OCI-M2 (cell line): ENCODE measurements around the gene CDA.
"Not testable (repeated sequence)": the region's sequence is repeated elsewhere in the genome, so short reads cannot be mapped to it uniquely, and the experiment has no call there.

Experiments used
- DNase-seq: peaks from one replicate; lab custom pipeline; 2025; ENCODE audit not compliant: unreplicated experiment; lab: John Stamatoyannopoulos, UW

The CDA gene

DNA sequence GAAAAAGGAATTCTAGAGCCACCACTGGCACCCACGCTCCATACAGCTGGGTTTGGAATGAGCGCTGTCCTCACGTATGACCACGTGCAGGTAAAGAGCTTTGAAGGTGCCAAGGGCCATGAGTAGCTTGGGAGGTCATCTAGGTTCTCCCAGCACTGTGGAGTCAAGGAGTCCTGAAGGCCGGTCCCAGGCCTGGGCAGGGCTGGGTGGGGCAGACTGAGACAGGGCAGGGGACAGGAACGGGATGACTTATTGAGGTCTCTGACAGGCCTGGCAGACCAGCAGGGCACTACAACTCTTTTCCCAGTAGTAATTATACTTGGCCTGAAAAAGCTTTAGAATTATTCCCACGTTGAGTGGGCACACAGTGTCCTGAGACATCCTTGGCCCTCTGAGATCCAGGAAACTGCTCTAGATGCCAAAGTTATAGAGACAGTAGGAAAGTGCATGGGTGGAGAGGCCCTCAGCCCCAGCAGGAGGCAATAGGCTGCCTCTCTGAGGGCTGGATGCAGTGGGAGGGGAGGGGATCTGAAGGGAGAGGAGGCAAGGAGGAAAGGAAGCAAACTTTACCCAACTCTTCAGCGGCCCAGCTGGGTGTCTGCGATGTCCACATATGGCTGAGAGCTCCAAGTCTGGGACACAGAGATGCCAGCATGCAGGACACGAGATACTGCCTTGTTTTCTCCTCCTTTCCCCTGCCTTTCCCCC, 1.8 kb upstream of the CDA start:
- no peak for DNase-seq

DNA sequence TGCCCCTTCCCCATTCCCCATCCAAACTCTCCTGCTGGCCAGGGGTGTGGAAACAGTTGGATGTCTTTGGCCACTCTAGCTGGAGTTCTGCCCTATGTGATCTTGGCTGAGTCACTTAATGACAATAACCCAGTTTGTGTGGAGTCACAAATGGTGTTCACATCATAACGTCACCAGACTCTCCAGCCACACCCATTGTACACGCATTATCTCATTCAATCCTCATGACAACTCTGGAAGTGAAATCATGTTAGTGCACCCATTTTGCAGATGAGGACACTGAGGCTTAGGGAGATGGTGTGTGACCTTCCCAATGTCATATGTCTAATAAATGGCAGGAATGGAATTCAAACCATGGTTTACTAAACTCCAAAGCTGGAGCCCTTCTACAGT, 1.2 kb upstream of the CDA start:
- no peak for DNase-seq

DNA sequence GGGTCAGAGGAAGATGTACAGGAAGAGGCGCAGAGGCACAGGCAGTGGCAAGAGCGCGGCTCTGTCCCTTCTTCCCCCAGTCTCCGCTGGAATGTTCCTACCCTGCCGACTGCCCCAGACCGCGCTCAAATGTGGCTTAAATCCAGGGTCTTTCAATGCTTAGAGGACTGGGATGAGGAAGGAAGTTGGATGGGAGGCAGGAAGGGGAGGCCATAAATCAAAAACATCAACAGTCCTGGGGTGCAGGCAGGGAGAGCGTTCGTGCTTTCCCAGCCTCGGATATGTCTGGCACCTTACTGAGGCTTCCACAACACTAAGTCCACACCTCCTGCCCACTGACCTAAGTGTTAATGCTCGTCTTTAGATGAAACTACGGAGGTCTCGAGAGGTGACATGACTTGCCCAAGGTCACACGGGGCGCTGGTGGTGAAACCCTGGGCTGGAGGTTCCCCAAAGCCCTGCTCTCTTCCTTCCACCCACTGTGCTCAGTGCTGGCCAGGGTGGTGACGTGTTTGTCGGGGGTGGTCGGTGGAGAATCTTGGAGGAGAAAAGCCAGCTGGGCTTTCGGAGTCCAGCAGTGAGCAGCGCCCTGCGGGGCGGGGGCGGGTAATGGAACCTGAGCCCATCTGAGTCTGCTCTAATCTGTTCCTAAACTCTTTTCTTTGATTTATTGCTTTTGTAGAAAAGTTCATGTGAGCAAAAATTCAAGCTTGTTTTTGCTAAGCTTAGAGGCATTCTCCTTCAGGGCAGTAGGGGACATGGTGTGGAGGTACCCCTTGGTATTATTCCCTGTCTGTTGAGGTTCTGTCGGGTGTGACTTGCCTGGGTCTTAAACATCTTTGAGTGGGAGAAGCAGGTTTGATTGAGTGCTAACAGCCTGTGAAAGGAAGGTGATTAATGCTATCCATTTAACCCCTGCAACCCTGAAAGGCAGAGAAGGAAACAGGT, 708 bp downstream of the CDA start:
- no peak for DNase-seq

DNA sequence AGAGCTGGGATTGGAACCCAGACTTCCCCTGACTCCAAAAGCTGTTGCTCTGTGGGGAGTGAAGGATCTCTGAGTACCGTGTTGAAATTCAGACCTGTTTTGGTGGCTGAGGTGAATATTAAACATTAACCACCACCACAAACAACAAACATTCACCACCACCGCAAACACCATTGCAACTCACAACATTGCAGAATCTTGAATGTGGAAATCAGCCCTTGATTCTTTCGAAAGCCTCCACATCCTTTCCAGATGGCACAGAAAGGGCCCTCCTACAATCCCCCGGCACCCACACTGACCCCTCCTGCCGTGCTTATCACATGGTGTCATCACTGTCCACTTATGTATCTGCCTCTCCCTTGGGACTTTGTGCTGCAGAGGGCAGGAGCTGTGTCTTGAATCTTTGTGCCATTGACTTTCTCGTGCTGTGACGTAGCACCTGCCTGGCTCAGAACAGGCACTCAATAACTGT, 1.4 kb downstream of the CDA start:
- DNase-seq, result no peak

DNA sequence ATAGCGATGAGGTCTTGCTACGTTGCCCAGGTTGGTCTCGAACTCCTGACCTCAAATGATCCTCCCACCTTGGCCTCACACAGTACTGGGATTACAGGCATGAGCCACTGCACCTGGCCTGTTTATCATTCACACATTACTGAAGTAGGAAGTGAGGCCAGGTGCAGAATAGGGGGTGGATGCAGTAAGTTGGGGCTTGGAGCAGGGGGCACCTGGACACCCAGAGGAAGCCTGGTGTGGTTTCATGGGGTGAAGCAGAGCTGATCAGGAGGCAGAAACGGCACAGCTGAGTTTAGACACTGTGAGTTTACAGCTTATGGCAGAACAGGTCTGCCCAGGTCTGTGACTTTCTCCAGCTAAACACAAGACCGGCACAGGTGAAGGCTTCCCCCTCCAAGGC, 4.9 kb downstream of the CDA start:
- DNase-seq, result no peak

DNA sequence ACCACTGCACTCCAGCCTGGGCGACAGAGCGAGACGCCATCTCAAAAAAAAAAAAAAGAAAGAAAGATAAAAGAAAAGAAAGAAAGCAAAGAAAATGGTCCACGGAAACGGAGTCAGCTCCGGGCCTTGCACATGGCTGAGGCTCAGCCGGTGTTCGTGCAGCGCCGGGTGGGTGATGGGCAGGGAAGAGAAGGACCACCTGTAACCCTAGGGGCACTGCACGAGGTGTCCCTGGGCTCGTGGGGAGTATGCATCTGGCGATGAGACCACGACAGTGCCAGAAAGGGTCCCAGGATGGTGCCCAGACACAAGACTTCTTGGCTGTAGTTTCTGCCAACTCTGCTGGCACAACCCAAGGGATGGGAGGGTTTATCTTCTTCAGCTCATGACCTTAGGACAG, 5.8 kb downstream of the CDA start:
- DNase-seq, result no peak

DNA sequence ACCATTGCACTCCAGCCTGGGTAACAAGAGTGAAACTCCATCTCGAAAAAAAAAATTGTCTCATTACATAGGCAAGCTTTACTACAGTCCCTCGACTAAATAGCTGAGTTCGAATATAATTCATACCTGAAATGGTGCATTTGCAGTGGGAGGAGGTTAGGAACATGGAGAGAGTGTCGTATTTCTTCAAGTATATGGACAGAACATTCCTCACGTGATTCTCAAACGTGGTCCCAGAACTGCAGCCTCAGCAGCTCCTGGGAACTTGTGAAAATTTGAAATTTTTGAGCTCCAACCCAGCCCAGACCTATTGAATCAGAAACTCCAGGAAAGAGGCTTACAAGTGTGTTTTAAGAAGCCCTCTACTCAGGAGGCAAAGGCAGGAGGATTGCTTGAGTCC, 7.2 kb downstream of the CDA start:
- no peak for DNase-seq

DNA sequence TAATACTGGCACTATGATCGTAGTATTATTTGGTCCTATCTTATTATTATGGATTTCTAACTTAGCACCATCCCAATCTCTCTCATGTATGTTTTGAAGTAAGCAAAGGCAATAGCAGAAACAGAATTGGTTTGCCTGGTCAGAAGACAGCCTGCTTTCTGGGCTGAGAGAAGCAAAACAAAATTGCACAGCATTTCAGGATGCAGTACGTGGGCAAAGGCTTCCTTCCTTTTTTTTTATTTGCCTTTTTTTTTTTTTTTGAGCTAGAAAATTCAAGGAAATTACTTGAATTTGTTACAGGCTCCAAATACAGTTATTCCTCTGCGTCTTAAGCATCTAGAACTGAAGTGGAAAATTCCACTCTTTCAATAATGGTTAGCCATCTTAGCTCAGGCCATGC, 8.8 kb downstream of the CDA start:
- DNase-seq, result no peak

DNA sequence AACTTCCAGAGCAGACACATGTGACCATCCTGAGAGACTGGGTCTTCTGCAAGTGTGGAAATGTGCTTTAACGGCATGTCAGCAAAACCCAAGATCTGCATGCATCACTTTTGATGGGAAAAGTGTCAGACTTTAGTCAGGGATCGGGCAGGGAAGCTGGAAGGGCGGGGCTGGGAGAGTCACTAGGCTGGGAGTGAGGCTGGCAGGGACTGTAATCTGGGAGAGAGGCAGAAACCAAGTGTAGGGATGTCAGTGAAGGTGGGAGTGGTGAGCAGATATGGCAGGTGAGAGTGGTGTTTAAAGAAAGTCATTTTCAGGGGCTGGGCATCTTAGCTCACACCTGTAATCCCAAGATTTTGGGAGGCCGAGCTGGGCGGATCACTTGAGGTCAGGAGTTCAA, 11.3 kb downstream of the CDA start:
- DNase-seq, result no peak

DNA sequence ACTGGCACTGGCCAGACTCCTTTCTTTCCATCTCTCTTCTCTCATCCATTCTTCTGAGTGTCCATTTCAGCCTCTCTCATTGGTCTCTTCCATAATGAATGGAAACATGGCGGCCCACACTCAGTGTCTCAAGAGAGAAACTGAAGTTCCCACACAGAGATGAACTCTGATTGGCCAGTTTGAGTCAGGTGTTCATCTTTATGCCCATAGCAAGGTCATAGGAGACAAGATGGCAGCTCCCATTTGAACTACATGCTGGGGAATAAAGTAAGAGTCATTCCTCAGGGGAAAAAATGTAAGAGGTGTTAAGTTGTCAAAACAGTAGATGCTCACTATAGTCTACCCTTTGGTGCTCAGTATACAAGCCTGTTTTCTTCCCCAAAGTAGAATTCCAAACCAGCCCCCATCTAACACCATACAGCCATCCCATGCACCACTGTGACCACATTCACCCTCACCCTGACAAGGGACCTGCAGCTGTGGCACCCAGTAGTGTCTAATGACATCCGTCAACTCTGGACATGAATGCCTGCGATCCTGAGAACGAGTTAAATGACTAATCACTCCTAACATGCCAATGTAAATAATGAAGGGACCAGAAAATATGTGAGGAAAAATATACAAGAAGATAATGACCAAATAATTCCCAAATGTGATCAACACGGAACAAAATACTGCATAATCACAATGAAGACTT, 12.4 kb downstream of the CDA start:
- no peak for DNase-seq

DNA sequence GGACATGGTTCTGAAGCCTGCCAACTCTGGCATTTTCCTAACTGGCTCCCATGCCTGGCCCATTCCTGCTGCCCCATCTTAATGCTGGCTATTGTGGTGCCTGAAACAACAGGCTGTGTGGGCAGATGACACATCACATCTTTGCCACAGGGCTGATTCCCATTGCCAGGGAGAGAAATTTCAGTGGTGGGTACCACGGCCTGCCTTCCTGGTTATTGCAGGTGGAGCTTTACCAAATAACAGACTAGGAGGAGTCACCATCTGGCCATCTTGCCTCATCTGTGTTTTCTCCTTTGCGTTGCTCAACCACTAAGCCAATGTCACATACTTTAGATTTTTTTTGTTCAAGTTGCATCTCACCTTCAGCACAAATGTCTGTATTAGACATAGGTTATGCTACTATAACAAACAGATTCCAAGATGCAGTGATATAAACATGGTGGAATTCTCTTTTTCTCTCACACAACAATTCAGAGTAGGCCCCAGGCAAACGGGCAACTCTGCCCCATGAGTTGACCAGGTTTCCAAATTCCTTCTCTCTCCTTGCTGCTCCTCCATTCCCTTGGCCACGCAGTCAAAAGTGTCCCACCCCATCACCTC, 14.1 kb downstream of the CDA start:
- DNase-seq, result no peak

DNA sequence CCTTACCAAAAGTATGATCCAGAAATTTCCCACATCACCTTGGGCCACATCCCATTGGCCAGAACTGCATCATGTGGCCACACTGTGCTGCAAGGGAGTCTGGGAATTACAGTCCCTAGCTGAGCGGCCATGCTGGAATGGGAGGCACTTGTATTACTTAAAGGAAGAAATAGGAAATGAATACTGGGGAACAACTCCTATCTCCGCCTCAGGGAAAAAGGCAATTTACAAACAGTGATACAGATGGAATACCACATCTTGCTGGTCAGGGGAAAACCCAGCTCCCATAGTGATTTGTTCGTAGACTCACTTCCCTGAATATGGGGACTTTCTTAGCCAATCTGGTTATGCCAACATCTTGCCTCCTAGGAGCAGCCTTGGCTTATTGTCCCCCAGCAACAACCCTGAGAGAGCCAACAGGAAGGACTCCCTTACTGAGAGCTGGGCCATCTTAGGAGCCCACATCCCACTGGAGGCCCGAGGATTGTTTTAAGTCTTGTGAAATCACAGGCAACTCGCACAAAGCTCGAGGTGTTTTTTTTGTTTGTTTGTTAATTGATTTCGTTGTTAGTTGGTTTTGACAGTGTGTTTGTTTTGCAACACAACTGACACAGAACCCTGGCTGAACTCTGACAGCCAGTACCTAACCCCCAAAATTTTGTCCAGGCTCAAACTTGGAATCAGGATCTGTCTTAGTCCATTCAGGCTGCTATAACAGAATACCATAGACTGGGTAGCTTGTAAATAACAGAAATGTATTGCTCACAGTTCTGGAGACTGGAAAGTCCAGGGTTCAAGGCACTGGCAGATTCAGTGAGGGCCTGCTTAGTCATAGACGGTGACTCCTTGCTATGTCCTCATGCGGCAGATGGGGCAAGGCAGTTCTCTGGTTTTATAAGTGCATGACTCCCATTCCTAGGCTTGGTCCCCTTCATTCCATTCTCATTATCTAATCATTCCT, 14.9 kb downstream of the CDA start:
- no peak for DNase-seq

DNA sequence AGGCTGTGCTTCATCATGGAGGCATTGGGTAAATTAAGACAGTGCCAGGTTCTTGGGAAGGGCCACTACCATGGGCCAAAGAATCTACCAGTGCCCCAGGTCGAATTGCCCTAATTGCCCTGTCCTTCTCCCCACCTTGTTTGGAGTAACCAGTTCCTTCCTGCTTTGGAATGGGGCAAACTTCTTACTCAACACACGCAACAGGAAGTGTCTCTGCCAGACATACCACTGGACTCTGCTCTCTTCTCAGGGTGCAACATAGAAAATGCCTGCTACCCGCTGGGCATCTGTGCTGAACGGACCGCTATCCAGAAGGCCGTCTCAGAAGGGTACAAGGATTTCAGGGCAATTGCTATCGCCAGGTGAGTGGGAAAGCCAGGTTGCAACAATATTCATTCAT, 15.8 kb downstream of the CDA start:
- DNase-seq, result no peak

DNA sequence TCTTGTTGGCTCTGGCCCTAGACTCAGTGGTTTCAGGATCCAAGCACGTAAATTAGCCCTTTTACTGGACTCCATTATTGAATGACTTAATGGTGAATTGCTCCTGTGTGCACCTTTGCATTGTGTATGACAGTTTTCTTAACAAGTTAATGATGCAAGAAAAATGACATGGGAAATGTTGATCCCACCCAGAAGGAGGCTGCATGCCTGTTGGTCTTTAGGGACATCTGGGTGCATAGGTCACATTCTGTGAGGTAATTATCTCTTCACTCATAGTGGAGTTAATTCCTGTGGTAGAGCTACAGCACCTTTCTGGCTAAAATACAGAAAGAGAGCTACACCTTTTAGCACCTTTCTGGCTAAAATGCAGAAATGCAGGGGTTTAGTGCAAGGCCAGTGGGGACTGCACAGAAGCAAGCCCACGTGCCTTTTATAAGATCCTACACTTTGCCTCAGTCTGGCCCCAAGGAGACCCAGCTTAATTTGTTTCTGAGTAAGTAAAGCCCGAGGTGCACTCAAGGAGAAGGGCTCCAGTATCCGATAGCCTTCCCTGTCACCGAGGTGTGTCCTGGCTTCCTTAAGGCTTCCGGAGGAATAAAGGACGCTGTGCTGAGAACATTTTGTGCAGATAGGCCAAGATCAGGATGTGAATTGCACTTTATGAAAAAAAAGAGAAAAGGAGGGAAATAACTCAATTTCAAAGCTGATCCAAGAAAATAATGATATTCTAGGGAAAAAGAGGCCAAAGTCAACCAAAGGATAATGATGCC, 18.1 kb downstream of the CDA start:
- DNase-seq, result not testable (repeated sequence)

DNA sequence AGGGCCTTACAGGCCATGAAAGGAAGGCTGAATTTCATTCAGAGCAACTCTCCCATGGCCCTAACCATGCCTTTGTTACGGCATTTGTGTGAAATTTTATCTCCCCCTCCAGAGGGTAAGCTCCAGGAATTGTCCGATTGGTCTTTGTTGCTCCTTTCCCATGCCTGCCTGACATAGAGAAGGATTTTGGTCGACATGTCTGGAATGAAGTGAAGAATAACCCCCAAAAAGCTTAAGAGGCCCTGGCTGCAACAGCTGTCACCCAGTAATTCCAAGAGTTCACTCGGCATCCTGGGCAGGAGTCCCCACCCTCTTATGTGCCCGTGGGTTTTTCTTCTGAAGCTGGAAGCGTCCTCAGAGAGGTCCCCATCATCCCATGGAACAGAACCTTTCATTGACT, 20.6 kb downstream of the CDA start:
- no peak for DNase-seq

DNA sequence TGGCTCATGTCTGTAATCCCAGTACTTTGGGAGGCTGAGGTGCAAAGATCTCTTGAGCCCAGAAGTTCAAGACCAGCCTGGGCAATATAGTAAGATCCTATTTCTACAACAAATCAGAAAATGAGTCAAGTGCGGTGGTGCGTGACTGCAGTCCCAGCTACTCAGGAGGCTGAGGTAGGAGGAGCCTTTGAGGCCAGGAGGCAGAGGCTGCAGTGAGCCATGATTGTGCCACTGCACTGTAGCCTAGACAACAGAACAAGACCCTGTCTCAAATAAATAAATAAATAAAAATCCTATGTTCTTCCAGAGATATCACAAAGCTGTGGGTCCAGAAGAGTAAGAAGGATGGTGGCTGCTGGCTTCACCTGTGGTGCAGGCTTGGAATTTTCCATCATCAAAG, 22.1 kb downstream of the CDA start:
- DNase-seq, result no peak

DNA sequence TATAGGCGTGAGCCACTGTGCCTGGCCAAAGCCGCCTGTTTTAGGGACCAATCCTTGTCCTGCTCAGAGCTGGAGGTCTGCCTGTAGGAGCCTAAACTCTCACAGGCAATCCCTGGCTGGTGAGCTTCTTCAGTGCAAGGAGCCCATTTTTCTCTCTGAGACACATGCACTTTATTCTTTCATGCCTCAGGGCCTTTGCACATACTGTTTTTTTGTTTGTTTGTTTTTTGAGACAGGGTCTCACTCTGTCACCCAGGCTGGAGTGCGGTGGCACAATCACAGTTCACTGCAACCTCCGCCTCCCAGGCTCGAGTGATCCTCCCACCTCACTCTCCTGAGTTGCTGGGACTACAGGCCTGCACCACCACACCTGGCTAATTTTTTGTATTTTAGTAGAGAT, 22.8 kb downstream of the CDA start:
- DNase-seq, result no peak

DNA sequence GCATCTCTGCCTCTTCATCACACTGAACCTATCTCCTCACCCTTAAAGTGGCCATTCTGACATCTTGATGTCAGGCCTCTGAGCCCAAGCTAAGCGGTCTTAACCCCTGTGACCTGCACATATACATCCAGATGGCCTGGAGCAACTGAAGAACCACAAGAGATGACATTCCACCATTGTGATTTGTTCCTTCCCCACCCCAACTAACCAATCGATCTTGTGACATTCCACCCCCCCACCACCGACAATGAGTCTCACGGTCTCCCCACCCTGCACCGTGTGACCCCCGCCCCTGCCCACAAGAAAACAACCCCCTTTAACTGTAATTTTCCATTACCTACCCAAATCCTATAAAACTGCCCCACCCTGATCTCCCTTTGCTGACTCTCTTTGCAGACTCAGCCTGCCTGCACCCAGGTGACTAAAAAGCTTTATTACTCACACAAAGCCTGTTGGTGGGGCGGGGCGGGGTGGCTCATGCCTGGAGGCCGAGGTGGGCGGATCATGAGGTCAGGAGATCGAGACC, 23.4 kb downstream of the CDA start:
- no peak for DNase-seq

DNA sequence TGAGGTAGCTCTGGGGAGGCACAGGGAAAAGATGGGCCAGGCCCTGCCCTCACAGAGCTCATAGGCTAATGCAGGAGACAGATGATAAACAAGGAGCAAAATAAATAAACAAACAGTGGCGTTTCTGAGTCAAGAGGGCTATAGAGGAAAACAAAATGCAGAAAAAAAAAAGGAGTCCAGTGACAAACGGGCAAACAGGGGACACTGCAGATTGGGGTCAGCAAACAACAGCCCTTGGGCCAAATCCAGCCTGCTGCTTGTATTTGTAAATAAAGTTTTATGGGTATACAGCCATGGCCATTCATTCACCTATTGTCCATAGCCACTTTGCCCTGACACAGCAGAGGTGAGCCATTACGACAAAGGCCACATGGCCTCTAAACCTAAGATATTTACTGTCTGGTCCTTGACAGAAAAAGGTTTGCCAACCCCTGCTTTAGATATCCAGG, 25.3 kb downstream of the CDA start:
- no peak for DNase-seq
